Bronchial epithelial cell (primary cell): ENCODE data around the gene WDR87. TPM values are rescaled to one million over a fixed set of nuclear protein-coding genes. Genes with fewer than 3 reads are reported as not detected.
A peak's percentile ranks its signal among the peaks of the same experiment; 100 is the strongest.

Source experiments
- DNase-seq: peaks from one replicate; pipeline ENCODE4 v3.0.0-alpha.2; 2010; ENCODE audit warnings: low read depth
- FAIRE-seq: peaks from 2 replicates; lab custom pipeline; 2011; peaks lifted over from hg19 to GRCh38; lab: Jason Lieb, UNC
- H3K27me3 ChIP-seq: 2 replicates; pipeline ENCODE4 v1.5.1; 2011; ENCODE audit warnings: low read length; ENCODE audit not compliant: control insufficient read depth, insufficient read depth
- H3K36me3 ChIP-seq: 2 replicates; pipeline ENCODE4 v1.5.1; 2011; ENCODE audit warnings: low read length; ENCODE audit not compliant: control insufficient read depth, insufficient read depth
- H3K4me3 ChIP-seq: 2 replicates; pipeline ENCODE4 v1.5.1; 2011; ENCODE audit warnings: mild to moderate bottlenecking, low read depth, low read length, control low read depth
- CTCF ChIP-seq: IDR thresholded peaks from 2 replicates; pipeline ENCODE4 v1.5.1; 2011; ENCODE audit warnings: mild to moderate bottlenecking, moderate library complexity, low read length, control low read depth, inconsistent platforms; ENCODE audit not compliant: insufficient read depth, severe bottlenecking
- total RNA-seq: library from RNA; depleted of rRNA; stranded (reverse); fragments of >200 nt; gene quantifications from 2 replicates; pipeline ENCODE4 v1.2.1, GENCODE V29; 2014

Gene WDR87
- total RNA-seq, 1 donor from 2014 or later, result not detected

DNA sequence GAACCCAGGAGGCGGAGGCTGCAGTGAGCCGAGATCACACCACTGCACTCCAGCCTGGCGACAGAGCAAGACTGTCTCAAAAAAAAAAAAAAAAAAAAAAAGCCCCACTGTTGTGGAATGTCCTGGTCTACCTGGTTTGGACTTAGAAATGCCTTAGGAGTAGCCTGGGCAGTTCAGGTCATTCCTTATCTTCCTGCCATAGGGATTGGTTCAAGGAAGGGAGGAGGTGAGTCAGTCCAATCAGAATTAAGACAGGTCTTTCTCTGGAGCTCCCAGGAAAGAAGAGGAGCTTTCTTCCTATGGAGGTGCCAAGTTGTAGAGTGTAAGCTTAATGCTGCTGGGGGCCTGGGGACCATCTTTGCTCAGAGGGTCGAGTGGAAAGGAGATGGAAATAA lies 45.4 kb upstream of the WDR87 start:
- no peaks in the 10 kb centered on the region for H3K36me3 ChIP-seq
- DNase-seq (no peak), FAIRE-seq (no peak)
- TF ChIP-seq CTCF, result no peak
- no peaks in the 10 kb centered on the region for H3K27me3 ChIP-seq
- no peak overlapping the region for H3K4me3 ChIP-seq

DNA sequence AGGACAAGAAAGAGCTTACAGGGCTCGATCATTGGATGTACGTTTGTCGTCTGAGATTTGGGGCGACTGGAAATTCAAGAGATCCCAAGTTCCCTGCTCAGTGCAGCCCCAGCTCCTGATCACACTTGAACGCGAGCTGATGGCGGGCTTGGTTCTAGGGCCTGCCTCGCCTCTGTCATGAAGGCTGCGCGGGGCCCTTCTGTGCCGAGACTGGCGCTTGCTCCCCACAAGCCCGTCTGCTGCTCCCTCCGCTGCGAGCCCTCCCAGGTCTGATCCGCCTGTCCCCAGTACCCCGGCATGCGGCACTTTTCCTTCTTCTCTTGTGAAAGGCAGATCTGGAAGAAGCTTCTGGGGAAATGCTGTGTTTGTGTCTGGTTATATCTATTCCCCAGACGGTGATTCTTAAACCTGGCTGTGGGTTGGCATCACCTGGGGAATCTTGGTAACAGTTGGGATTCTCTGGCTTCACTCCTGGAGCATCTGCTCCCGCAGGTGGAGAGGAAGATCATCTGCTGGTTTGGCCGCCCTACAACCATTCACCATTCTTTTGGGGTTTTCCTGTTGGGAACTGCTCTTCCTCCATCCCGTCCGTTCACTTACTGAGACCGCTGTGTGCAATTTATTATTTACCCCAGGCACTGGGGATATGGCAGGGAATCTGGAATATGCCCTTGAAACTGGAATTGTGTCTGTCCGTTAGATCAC lies 44.2 kb upstream of the WDR87 start:
- FAIRE-seq (no peak), DNase-seq (no peak)
- no peak overlapping the region for H3K4me3 ChIP-seq
- no peaks in the 10 kb centered on the region for H3K36me3 ChIP-seq
- TF ChIP-seq CTCF, result no peak
- H3K27me3 ChIP-seq, result no peaks in the 10 kb centered on the region

DNA sequence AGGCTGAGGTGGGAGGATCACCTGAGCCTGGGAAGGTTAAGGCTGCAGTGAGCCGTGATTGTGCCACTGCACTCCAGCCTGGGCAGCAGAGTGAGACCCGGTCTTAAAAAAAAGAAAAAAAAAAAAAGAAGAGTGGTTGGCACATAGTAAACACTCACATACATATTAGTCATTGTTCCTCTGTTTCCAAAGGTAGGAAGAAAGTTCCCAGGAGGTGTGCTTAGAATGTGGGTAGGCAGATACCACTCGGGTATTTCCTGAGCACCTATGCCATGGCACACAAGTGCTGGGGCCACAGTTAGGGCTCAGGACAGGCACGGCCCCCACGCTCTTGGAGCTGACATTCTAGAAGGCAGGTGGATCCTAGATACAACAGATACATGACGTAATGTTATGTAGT lies 42.0 kb upstream of the WDR87 start:
- no peak for TF ChIP-seq CTCF
- DNase-seq (peak; percentile 72), FAIRE-seq (no peak)
- Histone ChIP-seq H3K4me3 (no peak overlapping the region), H3K36me3 (no peaks in the 10 kb centered on the region), H3K27me3 (no peaks in the 10 kb centered on the region)

GRCh38 chr19:37947778-37948177 lies 41.4 kb upstream of the WDR87 start:
- TF ChIP-seq CTCF, result no peak
- Histone ChIP-seq H3K27me3 (no peaks in the 10 kb centered on the region), H3K36me3 (no peaks in the 10 kb centered on the region), H3K4me3 (no peak overlapping the region)
- FAIRE-seq (no peak), DNase-seq (no peak)

DNA sequence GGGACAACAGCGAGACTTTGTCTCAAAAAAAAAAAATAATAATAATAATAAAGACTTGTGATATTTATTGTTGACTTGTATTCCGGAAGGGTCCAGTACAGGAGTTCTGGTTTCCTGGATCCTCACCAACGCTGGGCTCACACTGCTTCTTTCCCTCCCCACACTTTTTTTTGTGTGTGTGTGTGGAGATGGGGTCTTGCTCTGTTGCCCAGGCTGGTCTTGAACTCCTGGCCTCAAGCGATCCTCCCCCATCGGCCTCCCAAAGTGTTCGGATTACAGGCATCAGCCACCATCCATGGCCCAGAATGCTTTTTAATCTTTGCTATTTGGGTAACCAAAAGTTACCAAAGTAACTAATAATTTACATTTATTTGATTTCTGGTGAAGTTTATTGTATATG lies 39.7 kb upstream of the WDR87 start:
- DNase-seq, result no peak
- no peak overlapping the region for H3K4me3 ChIP-seq
- TF ChIP-seq CTCF, result no peak
- H3K27me3 ChIP-seq, result no peaks in the 10 kb centered on the region
- H3K36me3 ChIP-seq, result no peaks in the 10 kb centered on the region
- FAIRE-seq, result no peak

DNA sequence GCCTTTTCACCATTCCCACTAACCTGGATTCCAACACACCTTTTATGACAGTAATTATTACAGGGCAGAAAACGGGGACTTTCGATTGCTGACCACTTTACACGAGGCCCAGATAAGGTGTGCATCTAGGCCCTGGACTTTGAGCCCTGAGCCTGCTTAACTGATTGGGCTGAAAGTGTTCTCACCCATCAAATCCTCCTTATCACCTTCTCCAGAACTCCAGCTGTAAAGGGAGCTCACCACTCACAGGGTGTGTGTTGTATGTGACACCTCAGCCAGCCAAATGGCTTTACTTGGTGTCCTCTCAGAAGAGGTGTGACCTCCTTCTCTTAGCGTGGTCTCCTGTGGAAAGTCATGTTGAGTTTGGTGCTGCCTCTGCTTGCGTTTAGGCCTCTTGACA lies 37.1 kb upstream of the WDR87 start:
- no peak for FAIRE-seq
- H3K4me3 ChIP-seq, result no peak overlapping the region
- TF ChIP-seq CTCF, result no peak
- no peaks in the 10 kb centered on the region for H3K36me3 ChIP-seq
- no peak for DNase-seq
- H3K27me3 ChIP-seq, result no peaks in the 10 kb centered on the region
